Measurements from ENCODE around the gene RUNX2. TPM values are rescaled to one million over a fixed set of nuclear protein-coding genes. Genes with fewer than 3 reads are reported as not detected.

RUNX2 gene
- total and polyA plus RNA-seq, 2 experiments from 2014 or later, result 1.0 to 2.1 TPM

DNA sequence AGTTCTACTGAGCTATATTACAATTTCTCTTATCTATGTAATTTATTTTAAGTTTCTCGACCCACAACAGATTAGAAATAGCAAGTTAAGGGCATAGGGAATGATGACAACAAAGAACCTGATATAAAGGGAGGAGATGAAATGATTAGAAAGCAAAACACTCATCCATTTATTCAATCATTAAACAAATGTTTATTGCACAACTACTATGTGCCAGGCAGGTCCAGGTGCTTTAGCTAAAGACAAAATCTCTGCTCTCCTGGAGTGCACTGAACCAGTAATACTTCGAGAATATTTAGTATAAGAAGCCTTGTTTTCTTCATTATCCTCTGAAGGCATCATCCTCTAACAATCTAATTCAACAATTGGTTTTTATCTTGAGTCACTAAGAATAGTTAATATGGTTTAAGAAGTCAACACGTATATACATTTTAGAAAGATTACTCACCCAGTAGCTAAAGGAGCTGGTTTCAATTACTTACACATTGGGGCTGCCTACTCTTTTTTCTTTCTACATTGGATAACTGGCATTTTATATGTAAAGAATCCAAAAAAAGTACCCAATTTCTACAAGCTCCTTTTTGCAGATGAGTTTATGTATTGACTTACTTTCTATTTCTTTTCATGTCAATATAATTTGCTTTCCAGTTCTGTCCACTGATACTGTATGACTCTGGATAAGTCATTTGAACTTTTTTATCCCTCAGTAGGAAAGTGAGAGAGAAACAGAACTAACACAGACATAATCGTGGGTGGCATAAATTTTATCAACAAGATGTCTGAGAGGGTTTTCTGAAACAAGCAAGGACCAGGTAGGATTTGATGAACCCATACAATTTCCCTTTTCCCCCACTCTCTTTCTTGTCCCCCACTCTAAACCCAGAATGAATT is 375.0 kb downstream of the RUNX2 start:
- no peaks in the 10 kb centered on the region for H3K27me3 ChIP-seq
- no peaks in the 10 kb centered on the region for H3K9me2 ChIP-seq (replicated peaks; ENCODE audit: insufficient read depth)
- no peak overlapping the region for H3K4me2 ChIP-seq
- no peak overlapping the region for H2AFZ ChIP-seq
- H3K36me3 ChIP-seq (replicated peaks; ENCODE audit: insufficient read depth, low read depth), result no peaks in the 10 kb centered on the region
- no peak overlapping the region for H3K4me3 ChIP-seq
- DNase-seq (ENCODE audit: low spot score), result no peak
- WGBS (ENCODE audit: low lambda C conversion rate, missing lambda C conversion rate), result 71% methylated on average over 4 of the region's 4 CpGs
- no peaks in the 10 kb centered on the region for H3K9me3 ChIP-seq (ENCODE audit: low read depth)
- peaks cover 6% of the 10 kb centered on the region for H3K4me1 ChIP-seq (ENCODE audit: insufficient read depth)
- H3K27ac ChIP-seq, result no peak overlapping the region
- TF ChIP-seq EZH2phosphoT487 (IDR thresholded peaks at IDR 0.05; ENCODE audit: low read depth, severe bottlenecking, unreplicated experiment) (no peak), EZH2 (IDR thresholded peaks at IDR 0.05; ENCODE audit: borderline replicate concordance) (no peak), CTCF (IDR thresholded peaks at IDR 0.05; ENCODE audit: poor library complexity) (no peak)
- H3K79me2 ChIP-seq, result no peaks in the 10 kb centered on the region
- H4K20me1 ChIP-seq (ENCODE audit: insufficient read depth, poor library complexity, severe bottlenecking), result no peaks in the 10 kb centered on the region

DNA sequence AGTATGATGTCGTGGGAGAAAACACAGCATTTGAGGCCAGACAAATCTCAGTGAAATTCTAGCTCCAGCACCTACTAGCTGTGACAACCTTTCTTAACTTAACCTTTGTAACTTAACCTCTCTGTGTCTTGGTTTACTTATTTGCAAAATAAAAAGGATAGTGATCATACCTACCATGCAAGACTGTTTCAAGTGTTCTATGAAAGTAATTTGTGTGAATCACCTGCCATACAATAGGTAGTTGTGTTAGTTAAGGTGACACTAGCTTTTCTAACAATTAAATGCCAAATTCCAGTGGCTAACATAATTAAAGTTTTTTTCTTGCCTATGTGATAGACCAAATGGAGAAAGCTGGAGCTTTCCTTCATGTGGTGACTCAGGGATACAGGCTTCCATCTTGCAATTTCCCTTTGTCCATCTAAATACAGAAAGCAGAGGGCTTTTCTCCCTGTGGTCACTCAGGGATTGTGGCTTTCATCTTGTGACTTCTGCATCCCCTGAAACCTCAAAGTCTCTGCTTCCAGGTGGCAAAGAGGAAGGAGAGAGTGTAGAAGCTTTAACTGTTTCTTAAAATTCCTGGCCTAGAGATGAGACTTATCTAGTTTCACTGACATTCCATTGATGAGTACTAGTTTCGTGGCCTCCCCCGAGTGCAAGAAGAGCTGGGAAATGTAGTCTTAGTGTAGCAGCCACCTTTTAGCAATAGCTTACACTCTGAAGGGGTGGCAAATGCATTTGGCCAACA is 376.1 kb downstream of the RUNX2 start:
- Histone ChIP-seq H2AFZ (no peak overlapping the region), H3K4me1 (ENCODE audit: insufficient read depth) (peaks cover 4% of the 10 kb centered on the region), H3K9me3 (ENCODE audit: low read depth) (no peaks in the 10 kb centered on the region), H3K36me3 (replicated peaks; ENCODE audit: insufficient read depth, low read depth) (no peaks in the 10 kb centered on the region), H4K20me1 (ENCODE audit: insufficient read depth, poor library complexity, severe bottlenecking) (no peaks in the 10 kb centered on the region), H3K9me2 (replicated peaks; ENCODE audit: insufficient read depth) (no peaks in the 10 kb centered on the region), H3K79me2 (no peaks in the 10 kb centered on the region), H3K27me3 (no peaks in the 10 kb centered on the region), H3K27ac (no peak overlapping the region), H3K4me3 (no peak overlapping the region), H3K4me2 (no peak overlapping the region)
- TF ChIP-seq EZH2phosphoT487 (IDR thresholded peaks at IDR 0.05; ENCODE audit: low read depth, severe bottlenecking, unreplicated experiment) (no peak), CTCF (IDR thresholded peaks at IDR 0.05; ENCODE audit: poor library complexity) (no peak), EZH2 (IDR thresholded peaks at IDR 0.05; ENCODE audit: borderline replicate concordance) (no peak)
- 80% methylated on average over 3 of the region's 3 CpGs for WGBS (ENCODE audit: low lambda C conversion rate, missing lambda C conversion rate)
- DNase-seq (ENCODE audit: low spot score), result no peak

DNA sequence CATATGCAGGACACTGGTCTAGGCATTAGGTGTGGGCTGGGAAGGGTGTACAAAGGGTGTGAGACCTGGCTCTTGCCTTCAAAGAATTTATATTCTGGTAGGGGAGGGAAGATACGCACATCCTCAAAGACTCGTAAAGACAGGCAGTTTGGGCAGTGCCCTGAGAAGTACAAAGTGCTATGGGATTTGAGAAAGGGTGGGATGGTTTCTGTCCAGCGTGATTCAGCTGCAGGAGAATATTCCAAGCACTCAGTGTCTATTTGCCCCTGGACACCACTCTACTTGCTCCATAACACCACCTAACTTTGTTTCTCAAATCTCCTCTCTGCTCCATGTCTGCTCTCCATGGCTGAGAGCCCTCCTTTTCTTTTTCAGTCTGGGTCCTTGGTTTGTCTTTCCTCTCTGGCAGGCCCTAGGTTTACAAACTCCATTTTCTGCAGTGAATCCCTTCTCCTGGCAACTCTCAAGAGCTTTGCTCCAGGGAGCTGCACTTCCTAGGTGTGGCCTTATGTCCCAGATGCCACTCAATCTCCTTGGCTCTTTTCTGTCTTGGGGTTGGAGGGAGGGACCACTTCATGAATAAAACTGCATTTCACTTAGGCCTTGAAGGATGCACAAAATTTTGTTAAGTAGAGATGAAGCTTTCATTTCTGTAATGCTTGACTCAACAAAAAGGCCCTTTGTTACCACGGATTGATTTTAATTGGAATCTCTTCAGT is 377.2 kb downstream of the RUNX2 start:
- Histone ChIP-seq H3K9me3 (ENCODE audit: low read depth) (no peaks in the 10 kb centered on the region), H3K9me2 (replicated peaks; ENCODE audit: insufficient read depth) (no peaks in the 10 kb centered on the region), H3K36me3 (replicated peaks; ENCODE audit: insufficient read depth, low read depth) (no peaks in the 10 kb centered on the region), H2AFZ (no peak overlapping the region), H3K4me2 (no peak overlapping the region), H3K27ac (no peak overlapping the region), H3K27me3 (no peaks in the 10 kb centered on the region), H4K20me1 (ENCODE audit: insufficient read depth, poor library complexity, severe bottlenecking) (no peaks in the 10 kb centered on the region), H3K79me2 (no peaks in the 10 kb centered on the region), H3K4me1 (ENCODE audit: insufficient read depth) (no peaks in the 10 kb centered on the region), H3K4me3 (no peak overlapping the region)
- no peak for DNase-seq (ENCODE audit: low spot score)
- TF ChIP-seq EZH2phosphoT487 (IDR thresholded peaks at IDR 0.05; ENCODE audit: low read depth, severe bottlenecking, unreplicated experiment) (no peak), EZH2 (IDR thresholded peaks at IDR 0.05; ENCODE audit: borderline replicate concordance) (no peak), CTCF (IDR thresholded peaks at IDR 0.05; ENCODE audit: poor library complexity) (no peak)
- WGBS (ENCODE audit: low lambda C conversion rate, missing lambda C conversion rate), result 89% methylated on average over 4 of the region's 4 CpGs

Data from hepatocyte (in vitro differentiated cells).